Hepatocyte (in vitro differentiated cells): Measurements from ENCODE around the gene SLC25A21.

Experiments
- CTCF ChIP-seq: fragments of 200-600 bp; sonication (generic); IDR thresholded peaks from 2 replicates; pipeline ENCODE4 v1.5.1; 2016; ENCODE audit warnings: antibody characterized with exemption, mild to moderate bottlenecking; ENCODE audit not compliant: poor library complexity
- EZH2phosphoT487 ChIP-seq: fragments of 200-600 bp; sonication (generic); IDR thresholded peaks from one replicate; pipeline ENCODE4 v1.6.1; 2018; ENCODE audit warnings: antibody characterized with exemption, mild to moderate bottlenecking, low read depth, moderate library complexity; ENCODE audit not compliant: unreplicated experiment, severe bottlenecking

GRCh38 chr14:36967892-36968555 lies 204.4 kb downstream of the SLC25A21 start:
- no peak for TF ChIP-seq CTCF
- TF ChIP-seq EZH2phosphoT487 = no peak
